ENCODE results near the gene CYP2U1. TPM values are rescaled to one million over a fixed set of nuclear protein-coding genes. Genes with fewer than 3 reads are reported as not detected.

The CYP2U1 gene
- polyA plus RNA-seq, 3 donors = 0.77 to 1.7 (median 1.5) TPM

DNA sequence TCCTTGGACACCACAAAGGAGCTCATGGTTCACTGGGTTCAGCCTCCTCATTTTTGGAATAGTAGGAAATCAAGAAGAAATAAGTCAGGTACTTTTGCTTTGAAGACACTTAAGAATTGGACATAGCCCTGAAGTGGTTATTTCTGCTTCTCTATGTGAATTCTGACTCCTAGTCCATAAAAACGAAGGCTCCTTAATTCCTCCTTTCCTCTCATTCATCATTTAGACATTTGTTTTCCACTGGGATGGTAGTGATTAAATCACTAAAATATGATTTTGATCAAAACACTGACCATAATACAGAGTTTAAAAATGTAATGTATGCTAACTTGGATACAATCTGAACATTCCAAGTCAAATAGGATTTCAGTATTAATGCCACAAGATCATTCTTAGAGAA is 34.7 kb upstream of the CYP2U1 start:
- H3K9me3 Mint-ChIP-seq = peaks cover 0 to 2% (median 0%) of the 10 kb centered on the region in 7 donors
- no peaks in the 10 kb centered on the region for H3K27me3 Mint-ChIP-seq (ENCODE audit: low read depth in 3 of 3)
- no peaks in the 10 kb centered on the region for H3K9me3 ChIP-seq (replicated peaks in 1 of 2; ENCODE audit: control insufficient read depth in 1 of 2, insufficient read depth in 1 of 2, low read length in 2 of 2)
- no peaks in the 10 kb centered on the region for H3K27me3 ChIP-seq (ENCODE audit: control insufficient read depth in 2 of 2, insufficient read depth in 2 of 2, low read length in 2 of 2)
- intact Hi-C loops (cut with micrococcal nuclease) = no loop called here
- peaks cover 49 to 62% of the 10 kb centered on the region in 2 donors for H3K36me3 Mint-ChIP-seq
- no peak overlapping the region for H3K4me3 Mint-ChIP-seq
- H3K4me1 Mint-ChIP-seq = peaks cover 19% of the 10 kb centered on the region
- H2AFZ ChIP-seq (ENCODE audit: insufficient read depth, low read depth, low read length, poor library complexity, severe bottlenecking) = no peak overlapping the region
- H3K79me2 ChIP-seq (ENCODE audit: insufficient read depth, low read length) = peaks cover 26% of the 10 kb centered on the region
- TF ChIP-seq, protein P1, sequence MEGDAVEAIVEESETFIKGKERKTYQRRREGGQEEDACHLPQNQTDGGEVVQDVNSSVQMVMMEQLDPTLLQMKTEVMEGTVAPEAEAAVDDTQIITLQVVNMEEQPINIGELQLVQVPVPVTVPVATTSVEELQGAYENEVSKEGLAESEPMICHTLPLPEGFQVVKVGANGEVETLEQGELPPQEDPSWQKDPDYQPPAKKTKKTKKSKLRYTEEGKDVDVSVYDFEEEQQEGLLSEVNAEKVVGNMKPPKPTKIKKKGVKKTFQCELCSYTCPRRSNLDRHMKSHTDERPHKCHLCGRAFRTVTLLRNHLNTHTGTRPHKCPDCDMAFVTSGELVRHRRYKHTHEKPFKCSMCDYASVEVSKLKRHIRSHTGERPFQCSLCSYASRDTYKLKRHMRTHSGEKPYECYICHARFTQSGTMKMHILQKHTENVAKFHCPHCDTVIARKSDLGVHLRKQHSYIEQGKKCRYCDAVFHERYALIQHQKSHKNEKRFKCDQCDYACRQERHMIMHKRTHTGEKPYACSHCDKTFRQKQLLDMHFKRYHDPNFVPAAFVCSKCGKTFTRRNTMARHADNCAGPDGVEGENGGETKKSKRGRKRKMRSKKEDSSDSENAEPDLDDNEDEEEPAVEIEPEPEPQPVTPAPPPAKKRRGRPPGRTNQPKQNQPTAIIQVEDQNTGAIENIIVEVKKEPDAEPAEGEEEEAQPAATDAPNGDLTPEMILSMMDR (IDR thresholded peaks at IDR 0.05) = no peak
- H3K27ac ChIP-seq (ENCODE audit: low read depth in 1 of 2, low read length in 2 of 2) = peak overlapping the region in 1 of 2 donors; percentile 3
- no peak overlapping the region for H3K4me2 ChIP-seq (replicated peaks; ENCODE audit: extremely low read depth, low read length, poor library complexity, severe bottlenecking)
- H3K4me1 ChIP-seq (ENCODE audit: control insufficient read depth in 1 of 2, insufficient read depth in 2 of 2, low read length in 2 of 2) = peaks cover 5 to 9% of the 10 kb centered on the region in 2 donors
- H3K27ac Mint-ChIP-seq = no peak overlapping the region
- H3K4me3 ChIP-seq (replicated peaks in 1 of 3; ENCODE audit: low read depth in 2 of 3, low read length in 3 of 3) = no peak overlapping the region
- H3K36me3 ChIP-seq (replicated peaks in 1 of 2; ENCODE audit: control insufficient read depth in 1 of 2, insufficient read depth in 2 of 2, low read length in 2 of 2) = peaks cover 22 to 88% of the 10 kb centered on the region in 2 donors
- no CpG with 5 or more reads among the region's 1 CpG for WGBS (ENCODE audit: insufficient coverage)
- H4K20me1 ChIP-seq (ENCODE audit: insufficient read depth, low read length) = peaks cover 78% of the 10 kb centered on the region
- DNase-seq = no peak
- H3K9ac ChIP-seq (ENCODE audit: insufficient read depth, low read length, poor library complexity, severe bottlenecking) = no peak overlapping the region

DNA sequence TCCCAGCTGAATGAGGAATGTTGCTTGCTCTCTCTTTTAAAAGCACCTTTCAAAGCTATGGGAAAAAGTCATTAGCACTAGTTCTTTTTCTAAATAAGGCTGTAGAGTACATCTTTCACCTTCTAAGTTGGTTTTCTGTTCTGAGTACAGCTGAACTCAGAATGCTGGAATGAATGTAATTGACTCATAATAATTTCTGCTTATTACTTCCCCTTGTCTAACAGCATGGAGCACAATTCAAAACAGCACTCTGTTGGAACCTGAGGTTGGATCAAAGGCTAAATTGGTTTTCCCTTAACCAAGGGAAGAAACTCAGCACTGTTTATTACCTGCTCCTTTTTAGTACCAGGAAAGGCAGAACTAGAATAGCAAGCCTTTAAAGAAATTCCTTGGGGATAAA is 33.5 kb upstream of the CYP2U1 start:
- H3K9ac ChIP-seq (ENCODE audit: insufficient read depth, low read length, poor library complexity, severe bottlenecking) = no peak overlapping the region
- H3K4me2 ChIP-seq (replicated peaks; ENCODE audit: extremely low read depth, low read length, poor library complexity, severe bottlenecking) = no peak overlapping the region
- H3K36me3 Mint-ChIP-seq = peaks cover 56 to 74% of the 10 kb centered on the region in 2 donors
- H3K9me3 Mint-ChIP-seq = peaks cover 0 to 2% (median 0%) of the 10 kb centered on the region in 7 donors
- H3K36me3 ChIP-seq (replicated peaks in 1 of 2; ENCODE audit: control insufficient read depth in 1 of 2, insufficient read depth in 2 of 2, low read length in 2 of 2) = peaks cover 27 to 93% of the 10 kb centered on the region in 2 donors
- H3K27ac ChIP-seq (ENCODE audit: low read depth in 1 of 2, low read length in 2 of 2) = no peak overlapping the region
- H3K4me3 ChIP-seq (replicated peaks in 1 of 3; ENCODE audit: low read depth in 2 of 3, low read length in 3 of 3) = no peak overlapping the region
- DNase-seq = no peak
- intact Hi-C loops (cut with micrococcal nuclease) = no loop called here
- peaks cover 29% of the 10 kb centered on the region for H3K79me2 ChIP-seq (ENCODE audit: insufficient read depth, low read length)
- H3K9me3 ChIP-seq (replicated peaks in 1 of 2; ENCODE audit: control insufficient read depth in 1 of 2, insufficient read depth in 1 of 2, low read length in 2 of 2) = no peaks in the 10 kb centered on the region
- TF ChIP-seq, protein P1 (IDR thresholded peaks at IDR 0.05) = no peak
- no peak overlapping the region for H3K4me3 Mint-ChIP-seq
- H3K27me3 ChIP-seq (ENCODE audit: control insufficient read depth in 2 of 2, insufficient read depth in 2 of 2, low read length in 2 of 2) = no peaks in the 10 kb centered on the region
- H2AFZ ChIP-seq (ENCODE audit: insufficient read depth, low read depth, low read length, poor library complexity, severe bottlenecking) = no peak overlapping the region
- H3K4me1 ChIP-seq (ENCODE audit: control insufficient read depth in 1 of 2, insufficient read depth in 2 of 2, low read length in 2 of 2) = peaks cover 5 to 7% of the 10 kb centered on the region in 2 donors
- H3K27ac Mint-ChIP-seq = no peak overlapping the region
- peaks cover 79% of the 10 kb centered on the region for H4K20me1 ChIP-seq (ENCODE audit: insufficient read depth, low read length)
- no peaks in the 10 kb centered on the region for H3K27me3 Mint-ChIP-seq (ENCODE audit: low read depth in 3 of 3)
- H3K4me1 Mint-ChIP-seq = peaks cover 14% of the 10 kb centered on the region

Data from CD14-positive monocyte (primary cell).